ENCODE results near the gene CEP97. TPM values are rescaled to one million over a fixed set of nuclear protein-coding genes. Genes with fewer than 3 reads are reported as not detected.
A peak's percentile ranks its signal among the peaks of the same experiment; 100 is the strongest.
"Not testable (repeated sequence)": the region's sequence is repeated elsewhere in the genome, so short reads cannot be mapped to it uniquely, and the experiment has no call there.

CEP97 gene
- total RNA-seq = 7.3 TPM
- long read RNA-seq, full-length matches to known transcripts = 1 of 1 reads
- long read RNA-seq, partial matches to known transcripts = 0 of 1 reads
- long read RNA-seq, other reads (novel, unspliced or antisense) = 0 of 1 reads

- intact Hi-C loops (cut with DNase I) = no loop called here
- peak; percentile 96 for DNase-seq (ENCODE audit: missing footprints)
- ATAC-seq = peak; percentile 100
These were observed at the start of gene CEP97 for GRCh38 chr3:101724329-101725193. Gene CEP97 (plus strand): TSS chr3:101724614. CDS start chr3:101724677, 63 bp downstream.

GRCh38 chr3:101675709-101676215, 48.7 kb upstream of the CEP97 start:
- peak; percentile 76 for DNase-seq (ENCODE audit: missing footprints)
- intact Hi-C loops (cut with DNase I) = loop anchor here (2.0 kb wide), 2 partner anchors 101 to 103 kb away; partner anchors contain the start of genes NXPE3 and PCNP
- ATAC-seq = no peak

- DNase-seq (ENCODE audit: missing footprints) (peak; percentile 97), ATAC-seq (peak; percentile 97)
- intact Hi-C loops (cut with DNase I) = loop anchor here (2.0 kb wide), 2 partner anchors 101 to 103 kb away; partner anchors contain the start of genes NXPE3 and PCNP
These were observed 48.1 kb upstream of the CEP97 start for GRCh38 chr3:101676216-101676764.

- intact Hi-C loops (cut with DNase I) = loop anchor here (1.0 to 2.0 kb wide), 3 partner anchors 9 to 102 kb away; partner anchors contain the start of genes NXPE3, PCNP and RPL24
- peak; percentile 95 for ATAC-seq
- peak; percentile 99 for DNase-seq (ENCODE audit: missing footprints)
These were observed 47.5 kb upstream of the CEP97 start, which contains the start of gene ZBTB11 for GRCh38 chr3:101676765-101677435. Gene ZBTB11 (minus strand): TSS chr3:101677132. CDS start chr3:101676914, 218 bp downstream.

- intact Hi-C loops (cut with DNase I) = loop anchor here (1.0 to 2.0 kb wide), 3 partner anchors 9 to 103 kb away; partner anchors contain the start of genes NXPE3, PCNP and RPL24
- ATAC-seq = no peak
- no peak for DNase-seq (ENCODE audit: missing footprints)
These were observed 46.8 kb upstream of the CEP97 start for GRCh38 chr3:101677436-101678286.

- ATAC-seq; intact Hi-C loops (cut with DNase I); DNase-seq (ENCODE audit: missing footprints): not testable (repeated sequence)
These were observed 45.6 kb upstream of the CEP97 start for GRCh38 chr3:101678837-101679236.

- no peak for ATAC-seq
- intact Hi-C loops (cut with DNase I) = no loop called here
- DNase-seq (ENCODE audit: missing footprints) = no peak
These were observed 43.9 kb upstream of the CEP97 start for GRCh38 chr3:101680466-101680865.

GRCh38 chr3:101685050-101685400, 39.4 kb upstream of the CEP97 start:
- ATAC-seq = no peak
- intact Hi-C loops (cut with DNase I) = no loop called here
- no peak for DNase-seq (ENCODE audit: missing footprints)

- intact Hi-C loops (cut with DNase I) = loop anchor here (1.0 kb wide), 1 partner anchor 9 kb away; the partner anchor contains the start of gene ZBTB11
- DNase-seq (ENCODE audit: missing footprints) = no peak
- peak; percentile 2 for ATAC-seq
These were observed 38.5 kb upstream of the CEP97 start for GRCh38 chr3:101685870-101686307.

- intact Hi-C loops (cut with DNase I) = no loop called here
- ATAC-seq (no peak), DNase-seq (ENCODE audit: missing footprints) (no peak)
These were observed 37.1 kb upstream of the CEP97 start for GRCh38 chr3:101687142-101687931.

GRCh38 chr3:101689286-101689685, 35.1 kb upstream of the CEP97 start:
- ATAC-seq (no peak), DNase-seq (ENCODE audit: missing footprints) (no peak)
- intact Hi-C loops (cut with DNase I) = no loop called here

- intact Hi-C loops (cut with DNase I) = no loop called here
- ATAC-seq (no peak), DNase-seq (ENCODE audit: missing footprints) (no peak)
These were observed 33.4 kb upstream of the CEP97 start for GRCh38 chr3:101690972-101691371.

GRCh38 chr3:101691685-101692671, 32.4 kb upstream of the CEP97 start:
- ATAC-seq; intact Hi-C loops (cut with DNase I); DNase-seq (ENCODE audit: missing footprints): not testable (repeated sequence)

- DNase-seq (ENCODE audit: missing footprints); intact Hi-C loops (cut with DNase I); ATAC-seq: not testable (repeated sequence)
These were observed 30.9 kb upstream of the CEP97 start for GRCh38 chr3:101693540-101693939.

- ATAC-seq; DNase-seq (ENCODE audit: missing footprints); intact Hi-C loops (cut with DNase I): not testable (repeated sequence)
These were observed 29.6 kb upstream of the CEP97 start for GRCh38 chr3:101694836-101695235.
